ENCODE results near the gene CCP110. TPM values are rescaled to one million over a fixed set of nuclear protein-coding genes. Genes with fewer than 3 reads are reported as not detected.

CCP110 gene
- total RNA-seq, 1 donor from 2014 or later, result 14.7 TPM

DNA sequence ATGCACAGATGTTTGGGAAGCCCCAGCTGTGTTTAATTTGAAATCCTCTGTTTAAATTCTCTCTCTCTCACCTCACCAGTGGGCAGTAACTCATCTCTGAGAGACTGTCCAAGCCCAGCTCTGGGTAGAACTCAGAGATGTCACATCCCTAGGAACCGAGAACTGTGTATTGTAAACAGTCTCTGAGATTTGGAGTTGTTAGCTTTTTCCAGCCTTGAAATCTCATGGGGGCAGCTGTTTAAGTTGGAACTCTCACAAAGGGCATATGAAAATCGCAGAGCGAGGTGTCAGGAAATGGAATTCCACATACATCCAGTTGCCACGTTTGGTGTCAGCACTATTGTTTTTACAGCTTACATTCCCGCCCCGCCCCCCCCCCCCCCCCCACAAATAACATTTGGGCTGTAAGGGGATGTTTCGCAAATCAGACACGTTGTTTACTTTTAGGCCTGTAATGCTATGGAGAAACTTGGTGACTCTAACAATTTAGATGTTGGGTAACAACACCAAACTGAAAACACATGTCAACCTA is 66.1 kb downstream of the CCP110 start:
- DNase-seq (ENCODE audit: low read depth) (peak; percentile 38), FAIRE-seq (no peak)
- Histone ChIP-seq H2AFZ (ENCODE audit: low read depth, low read length) (no peak overlapping the region), H3K4me2 (ENCODE audit: low read length) (no peak overlapping the region), H3K9ac (ENCODE audit: low read length) (no peak overlapping the region), H3K36me3 (ENCODE audit: insufficient read depth, low read length) (peaks cover 3% of the 10 kb centered on the region), H4K20me1 (ENCODE audit: insufficient read depth, low read length) (no peaks in the 10 kb centered on the region), H3K79me2 (ENCODE audit: insufficient read depth, low read length) (no peaks in the 10 kb centered on the region), H3K4me3 (ENCODE audit: insufficient read depth, low read depth, low read length) (no peak overlapping the region), H3K4me1 (ENCODE audit: insufficient read depth, low read length) (peaks cover 3% of the 10 kb centered on the region), H3K27ac (ENCODE audit: low read depth, low read length) (no peak overlapping the region), H3K27me3 (ENCODE audit: insufficient read depth, low read length) (no peaks in the 10 kb centered on the region), H3K9me3 (ENCODE audit: insufficient read depth, low read depth, low read length) (no peaks in the 10 kb centered on the region)
- no peak for TF ChIP-seq EZH2 (IDR thresholded peaks at IDR 0.05; ENCODE audit: insufficient read depth, low read length)
- TF ChIP-seq, protein P1, sequence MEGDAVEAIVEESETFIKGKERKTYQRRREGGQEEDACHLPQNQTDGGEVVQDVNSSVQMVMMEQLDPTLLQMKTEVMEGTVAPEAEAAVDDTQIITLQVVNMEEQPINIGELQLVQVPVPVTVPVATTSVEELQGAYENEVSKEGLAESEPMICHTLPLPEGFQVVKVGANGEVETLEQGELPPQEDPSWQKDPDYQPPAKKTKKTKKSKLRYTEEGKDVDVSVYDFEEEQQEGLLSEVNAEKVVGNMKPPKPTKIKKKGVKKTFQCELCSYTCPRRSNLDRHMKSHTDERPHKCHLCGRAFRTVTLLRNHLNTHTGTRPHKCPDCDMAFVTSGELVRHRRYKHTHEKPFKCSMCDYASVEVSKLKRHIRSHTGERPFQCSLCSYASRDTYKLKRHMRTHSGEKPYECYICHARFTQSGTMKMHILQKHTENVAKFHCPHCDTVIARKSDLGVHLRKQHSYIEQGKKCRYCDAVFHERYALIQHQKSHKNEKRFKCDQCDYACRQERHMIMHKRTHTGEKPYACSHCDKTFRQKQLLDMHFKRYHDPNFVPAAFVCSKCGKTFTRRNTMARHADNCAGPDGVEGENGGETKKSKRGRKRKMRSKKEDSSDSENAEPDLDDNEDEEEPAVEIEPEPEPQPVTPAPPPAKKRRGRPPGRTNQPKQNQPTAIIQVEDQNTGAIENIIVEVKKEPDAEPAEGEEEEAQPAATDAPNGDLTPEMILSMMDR (IDR thresholded peaks at IDR 0.05; ENCODE audit: insufficient read depth, low read depth, low read length), result no peak
- no peaks in the 10 kb centered on the region for H3K9me3 Mint-ChIP-seq (ENCODE audit: unreplicated experiment)
- H3K27ac Mint-ChIP-seq (ENCODE audit: unreplicated experiment), result peak overlapping the region; percentile 72
- no peak overlapping the region for H3K4me3 Mint-ChIP-seq (ENCODE audit: unreplicated experiment)
- H3K36me3 Mint-ChIP-seq (ENCODE audit: low read depth, unreplicated experiment), result peaks cover 5% of the 10 kb centered on the region
- H3K27me3 Mint-ChIP-seq (ENCODE audit: low read depth, unreplicated experiment), result no peaks in the 10 kb centered on the region
- peaks cover 16% of the 10 kb centered on the region for H3K4me1 Mint-ChIP-seq (ENCODE audit: low read depth, unreplicated experiment)

DNA sequence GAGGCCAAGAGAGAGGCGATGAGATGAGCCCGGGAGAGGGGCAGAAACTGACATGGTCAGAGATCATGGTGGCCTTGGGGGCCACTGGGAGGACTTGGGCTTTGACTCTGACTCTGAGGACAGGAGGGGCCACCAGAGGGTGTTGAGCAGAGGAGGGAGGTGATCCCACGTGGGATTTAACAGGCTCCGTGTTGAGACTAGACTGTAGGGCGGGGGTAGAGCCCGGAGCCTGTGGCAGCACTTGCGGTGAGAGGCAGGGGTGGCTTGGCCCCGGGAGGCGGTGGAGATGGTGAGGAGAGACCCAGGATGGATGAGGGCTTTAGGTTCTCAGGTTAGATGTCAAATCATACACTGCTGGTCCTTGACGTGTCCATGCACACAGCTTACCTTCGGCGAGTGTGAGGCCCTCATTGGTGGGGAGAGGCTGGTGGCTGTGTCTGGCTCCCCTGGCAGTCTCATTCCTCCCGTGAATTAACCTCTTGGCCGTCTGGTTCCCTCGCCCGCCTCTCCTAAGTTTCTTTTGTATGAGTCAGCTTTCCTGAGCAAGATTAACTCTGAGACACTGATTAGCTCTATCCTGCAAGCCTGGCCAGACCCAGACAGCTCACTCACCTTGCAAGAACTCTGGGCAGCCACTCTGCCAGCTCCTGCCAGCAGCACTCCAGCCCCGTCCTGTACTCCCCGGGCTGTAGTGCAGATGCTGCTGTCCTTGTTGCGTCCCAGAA is 71.5 kb downstream of the CCP110 start:
- H3K27me3 ChIP-seq (ENCODE audit: insufficient read depth, low read length), result no peaks in the 10 kb centered on the region
- H3K9me3 ChIP-seq (ENCODE audit: insufficient read depth, low read depth, low read length), result no peaks in the 10 kb centered on the region
- H3K27ac ChIP-seq (ENCODE audit: low read depth, low read length), result peak overlapping the region; percentile 81
- no peaks in the 10 kb centered on the region for H3K9me3 Mint-ChIP-seq (ENCODE audit: unreplicated experiment)
- peaks cover 9% of the 10 kb centered on the region for H3K36me3 Mint-ChIP-seq (ENCODE audit: low read depth, unreplicated experiment)
- FAIRE-seq (no peak), DNase-seq (ENCODE audit: low read depth) (peak; percentile 93)
- no peaks in the 10 kb centered on the region for H3K79me2 ChIP-seq (ENCODE audit: insufficient read depth, low read length)
- H3K4me3 Mint-ChIP-seq (ENCODE audit: unreplicated experiment), result peak overlapping the region; percentile 57
- peaks cover 20% of the 10 kb centered on the region for H3K4me1 Mint-ChIP-seq (ENCODE audit: low read depth, unreplicated experiment)
- H2AFZ ChIP-seq (ENCODE audit: low read depth, low read length), result peak overlapping the region; percentile 14
- TF ChIP-seq EZH2 (IDR thresholded peaks at IDR 0.05; ENCODE audit: insufficient read depth, low read length), result no peak
- TF ChIP-seq, protein P1 (IDR thresholded peaks at IDR 0.05; ENCODE audit: insufficient read depth, low read depth, low read length), result no peak
- peaks cover 4% of the 10 kb centered on the region for H4K20me1 ChIP-seq (ENCODE audit: insufficient read depth, low read length)
- H3K4me1 ChIP-seq (ENCODE audit: insufficient read depth, low read length), result peaks cover 11% of the 10 kb centered on the region
- H3K36me3 ChIP-seq (ENCODE audit: insufficient read depth, low read length), result peaks cover 8% of the 10 kb centered on the region
- no peaks in the 10 kb centered on the region for H3K27me3 Mint-ChIP-seq (ENCODE audit: low read depth, unreplicated experiment)
- peak overlapping the region; percentile 55 for H3K9ac ChIP-seq (ENCODE audit: low read length)
- H3K27ac Mint-ChIP-seq (ENCODE audit: unreplicated experiment), result peak overlapping the region; percentile 95
- H3K4me2 ChIP-seq (ENCODE audit: low read length), result peak overlapping the region; percentile 54
- H3K4me3 ChIP-seq (ENCODE audit: insufficient read depth, low read depth, low read length), result no peak overlapping the region
